Aorta (tissue), 5 donors: ENCODE measurements around the gene DPP10. TPM values are rescaled to one million over a fixed set of nuclear protein-coding genes. Genes with fewer than 3 reads are reported as not detected.

Experiments used
- ATAC-seq: fragments of 200-7000 bp; cut with Tn5 transposase; one replicate; pipeline ENCODE4 v1.9.1; 2022; ENCODE audit warnings: moderate library complexity; ENCODE audit not compliant: low FRiP score
- DNase-seq, 2 donors: peaks; one replicate each; pipeline ENCODE4 v3.0.0-alpha.2; 2020
- H3K27ac ChIP-seq, 2 donors: one replicate each; pipeline ENCODE4 v1.5.1; 2013; ENCODE audit warnings: low read length in 2 of 2, mild to moderate bottlenecking in 2 of 2, moderate library complexity in 2 of 2, control low read depth in 1 of 2, inconsistent platforms in 1 of 2, low read depth in 1 of 2
- H3K27me3 ChIP-seq, 2 donors: one replicate each; pipeline ENCODE4 v1.6.1; 2013; ENCODE audit warnings: control low read depth in 1 of 2, low read length in 1 of 2, mild to moderate bottlenecking in 1 of 2, moderate library complexity in 1 of 2; ENCODE audit not compliant: insufficient read depth in 2 of 2, control insufficient read depth in 1 of 2
- H3K36me3 ChIP-seq, 2 donors: one replicate each; pipeline ENCODE4 v1.6.1; 2013; ENCODE audit warnings: control low read depth in 1 of 2, low read length in 1 of 2, mild to moderate bottlenecking in 1 of 2; ENCODE audit not compliant: insufficient read depth in 2 of 2, control insufficient read depth in 1 of 2
- H3K4me1 ChIP-seq, 2 donors: one replicate each; pipeline ENCODE4 v1.6.1; 2013; ENCODE audit warnings: low read length in 2 of 2, control low read depth in 1 of 2, mild to moderate bottlenecking in 1 of 2, moderate library complexity in 1 of 2; ENCODE audit not compliant: insufficient read depth in 2 of 2, control insufficient read depth in 1 of 2
- H3K4me3 ChIP-seq, 2 donors: one replicate each; pipeline ENCODE4 v1.5.1; 2013; ENCODE audit warnings: low read length in 2 of 2, control low read depth in 1 of 2, mild to moderate bottlenecking in 1 of 2
- H3K9me3 ChIP-seq: one replicate; pipeline ENCODE4 v1.6.1; 2013; ENCODE audit warnings: mild to moderate bottlenecking, low read length; ENCODE audit not compliant: control insufficient read depth
- WGBS, 2 donors: extraction: QIAGEN DNeasy Blood & Tissue Kit; methylation state at CpG; one replicate each; pipeline ENCODE4 v1.1.7; 2013; 5-methylcytosine and 5-hydroxymethylcytosine counted together
- intact Hi-C, 2 donors: fragments of 100-400 bp; cut with DNase I; formaldehyde crosslinking; loops; one replicate each; pipeline versions ENCODE4 v1.14.2 to v1.15.0; 2022
- polyA plus RNA-seq, 2 donors: library from polyadenylated mRNA; stranded (reverse); fragments of 200-250 nt; gene quantifications; one replicate each; pipeline ENCODE4 v1.2.3, GENCODE V29; 2013
- total RNA-seq, 2 donors: library from RNA; stranded (reverse); fragmentation: NEBNext Ultra II Directional; extraction: Animal tissue kit (Norgen Biotek cat#: 25700); gene quantifications; one replicate each; pipeline ENCODE4 v1.2.1, GENCODE V29; 2021
- donor health status: healthy with polysubstance abuse.
- donor health status: Bipolar disorder and iron deficiency.
- donor health status: DM: no; HTN: no; CAD: no.
- donor health status: DM: no; HTN: no; CAD: no.
- donor health status: DM: yes; HTN: yes; CAD: no.

Gene DPP10
- total and polyA plus RNA-seq, 4 donors: 0.13 TPM; not detected in 3

- WGBS, 2 donors: 63 to 73% methylated on average over 2 of the region's 2 CpGs
- ATAC-seq: no peak
- Histone ChIP-seq H3K4me1 (no peaks in the 10 kb centered on the region), H3K27ac (no peak overlapping the region), H3K27me3 (no peaks in the 10 kb centered on the region), H3K9me3 (no peaks in the 10 kb centered on the region), H3K4me3 (no peak overlapping the region), H3K36me3 (no peaks in the 10 kb centered on the region)
- intact Hi-C loops: no loop called here
- DNase-seq: no peak
Measured at GRCh38 chr2:115650827-115651226, 1208.4 kb downstream of the DPP10 start.

GRCh38 chr2:115652652-115653051 lies 1210.2 kb downstream of the DPP10 start:
- H3K27me3 ChIP-seq: no peaks in the 10 kb centered on the region
- 65 to 67% methylated on average over 4 of the region's 4 CpGs for WGBS, 2 donors
- intact Hi-C loops: no loop called here
- no peaks in the 10 kb centered on the region for H3K9me3 ChIP-seq
- H3K4me1 ChIP-seq: no peaks in the 10 kb centered on the region
- H3K36me3 ChIP-seq: no peaks in the 10 kb centered on the region
- no peak for ATAC-seq
- no peak overlapping the region for H3K4me3 ChIP-seq
- H3K27ac ChIP-seq: no peak overlapping the region
- no peak for DNase-seq

DNA sequence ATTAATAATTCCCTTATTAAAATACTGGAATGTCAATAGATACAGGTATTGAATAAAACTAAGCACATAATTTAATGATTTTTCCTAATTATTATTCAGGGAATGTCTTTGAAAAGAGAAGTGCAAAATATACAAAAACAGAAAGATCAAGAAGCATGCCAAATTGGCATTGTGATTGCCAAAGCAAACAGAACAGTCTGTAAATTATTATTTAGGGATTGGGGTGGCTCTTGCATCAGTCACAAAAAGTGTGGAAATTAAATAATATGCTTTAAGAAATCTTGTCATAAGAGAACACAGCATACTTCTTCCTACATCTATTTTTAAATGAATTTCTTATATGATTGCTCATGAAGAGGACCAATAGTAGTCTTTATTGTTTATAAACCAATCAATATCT lies 1211.9 kb downstream of the DPP10 start:
- ATAC-seq (no peak), DNase-seq (no peak)
- Histone ChIP-seq H3K36me3 (no peaks in the 10 kb centered on the region), H3K4me1 (no peaks in the 10 kb centered on the region), H3K27me3 (no peaks in the 10 kb centered on the region), H3K27ac (no peak overlapping the region), H3K9me3 (no peaks in the 10 kb centered on the region), H3K4me3 (no peak overlapping the region)
- intact Hi-C loops: no loop called here

GRCh38 chr2:115678129-115678528 lies 1235.7 kb downstream of the DPP10 start:
- peaks cover 2% of the 10 kb centered on the region for H3K9me3 ChIP-seq
- intact Hi-C loops: no loop called here
- ATAC-seq (no peak), DNase-seq (peak in 1 of 2 donors; percentile 52)
- H3K27me3 ChIP-seq: no peaks in the 10 kb centered on the region
- H3K4me1 ChIP-seq: no peaks in the 10 kb centered on the region
- no peak overlapping the region for H3K4me3 ChIP-seq
- no peak overlapping the region for H3K27ac ChIP-seq
- H3K36me3 ChIP-seq: no peaks in the 10 kb centered on the region
- WGBS, 2 donors: 89 to 96% methylated on average over 5 of the region's 5 CpGs

DNA sequence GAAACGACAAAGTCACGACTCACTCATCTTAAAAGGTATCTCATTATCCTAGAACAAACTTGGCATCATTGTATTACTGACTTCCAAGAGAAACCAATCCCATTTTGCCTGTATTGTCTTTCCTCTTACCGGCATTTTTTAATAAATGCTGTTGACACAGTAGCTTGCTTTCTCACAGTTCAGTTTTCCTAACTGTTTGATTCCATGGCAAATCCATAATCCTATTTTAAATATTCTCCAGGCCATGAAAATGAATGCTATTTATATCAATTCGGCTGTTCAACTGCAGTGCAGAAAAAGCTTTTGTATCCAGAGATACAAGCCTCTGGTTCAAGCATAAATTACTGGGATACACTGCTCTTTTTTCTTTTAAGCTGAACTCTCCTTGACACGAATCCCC lies 1241.9 kb downstream of the DPP10 start:
- 45 to 47% methylated on average over 5 of the region's 5 CpGs for WGBS, 2 donors
- H3K4me3 ChIP-seq: no peak overlapping the region

GRCh38 chr2:115691409-115691808 lies 1249.0 kb downstream of the DPP10 start:
- Histone ChIP-seq H3K27me3 (no peaks in the 10 kb centered on the region), H3K4me1 (no peaks in the 10 kb centered on the region), H3K36me3 (no peaks in the 10 kb centered on the region), H3K9me3 (no peaks in the 10 kb centered on the region), H3K27ac (no peak overlapping the region), H3K4me3 (no peak overlapping the region)
- intact Hi-C loops: no loop called here
- no peak for ATAC-seq
- DNase-seq: no peak
- 95 to 100% methylated on average over 1 of the region's 1 CpG for WGBS, 2 donors

More for the DNA sequence above, 1241.9 kb downstream of the DPP10 start:
- Histone ChIP-seq H3K27me3 (no peaks in the 10 kb centered on the region), H3K4me1 (no peaks in the 10 kb centered on the region), H3K27ac (no peak overlapping the region), H3K36me3 (no peaks in the 10 kb centered on the region), H3K9me3 (peaks cover 1% of the 10 kb centered on the region)
- DNase-seq (no peak), ATAC-seq (no peak)
- intact Hi-C loops: no loop called here

DNA sequence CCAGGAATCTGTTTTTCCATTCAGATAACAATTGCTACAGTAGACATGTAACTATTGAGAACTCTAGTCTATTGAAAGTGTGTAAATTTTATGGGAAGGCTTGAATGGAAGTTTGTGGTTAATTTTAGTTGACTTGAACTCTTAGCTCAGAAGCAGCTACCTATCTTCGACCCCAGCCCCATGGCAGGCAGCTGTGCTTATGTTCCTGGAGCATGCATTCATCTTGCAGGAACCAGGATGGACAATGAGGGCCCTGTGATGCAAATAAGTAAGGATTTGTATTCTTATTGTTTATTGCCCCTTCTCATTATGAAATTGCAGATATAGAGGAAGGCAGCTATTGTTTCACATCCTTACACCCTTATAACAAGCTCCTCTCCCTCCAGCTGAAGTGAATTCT lies 1252.2 kb downstream of the DPP10 start:
- H3K4me3 ChIP-seq: no peak overlapping the region
- H3K9me3 ChIP-seq: no peaks in the 10 kb centered on the region
- no peaks in the 10 kb centered on the region for H3K27me3 ChIP-seq
- H3K4me1 ChIP-seq: no peaks in the 10 kb centered on the region
- H3K27ac ChIP-seq: no peak overlapping the region
- H3K36me3 ChIP-seq: no peaks in the 10 kb centered on the region
- ATAC-seq (no peak), DNase-seq (no peak)
- intact Hi-C loops: no loop called here
- WGBS, 2 donors: 44 to 65% methylated on average over 1 of the region's 1 CpG

DNA sequence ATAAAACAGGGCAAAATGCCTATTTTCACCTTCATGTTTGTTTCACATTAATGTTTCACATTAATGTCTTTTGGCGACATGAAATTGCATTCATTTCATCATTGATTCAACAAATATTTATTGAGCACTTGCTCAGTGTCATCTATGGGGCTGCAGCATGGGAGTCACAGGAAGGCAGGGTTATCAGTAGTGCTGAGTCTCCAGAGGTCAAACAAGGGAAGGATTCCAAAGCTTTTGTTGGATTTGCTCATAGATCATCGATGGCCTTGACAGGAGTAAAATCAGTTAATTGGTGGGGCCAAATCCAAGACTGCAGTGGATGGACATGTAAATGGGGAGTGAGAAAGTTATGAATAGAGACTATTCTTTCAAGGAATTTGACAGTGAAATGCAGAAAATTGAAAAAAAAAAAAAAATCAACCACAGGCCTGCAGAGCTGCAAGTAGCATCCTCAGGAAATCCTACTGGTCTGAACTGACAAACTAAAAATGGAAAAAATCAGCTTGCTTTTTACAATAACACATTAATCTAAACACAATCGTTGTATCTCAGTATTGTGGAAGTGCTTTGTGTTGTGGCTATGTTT lies 1290.8 kb downstream of the DPP10 start:
- intact Hi-C loops: no loop called here
- ATAC-seq (no peak), DNase-seq (no peak)
- no peak overlapping the region for H3K27ac ChIP-seq
- no peak overlapping the region for H3K4me3 ChIP-seq
- H3K36me3 ChIP-seq: no peaks in the 10 kb centered on the region
- no peaks in the 10 kb centered on the region for H3K27me3 ChIP-seq
- H3K9me3 ChIP-seq: no peaks in the 10 kb centered on the region
- WGBS, 2 donors: 62 to 76% methylated on average over 3 of the region's 3 CpGs
- H3K4me1 ChIP-seq: no peaks in the 10 kb centered on the region

DNA sequence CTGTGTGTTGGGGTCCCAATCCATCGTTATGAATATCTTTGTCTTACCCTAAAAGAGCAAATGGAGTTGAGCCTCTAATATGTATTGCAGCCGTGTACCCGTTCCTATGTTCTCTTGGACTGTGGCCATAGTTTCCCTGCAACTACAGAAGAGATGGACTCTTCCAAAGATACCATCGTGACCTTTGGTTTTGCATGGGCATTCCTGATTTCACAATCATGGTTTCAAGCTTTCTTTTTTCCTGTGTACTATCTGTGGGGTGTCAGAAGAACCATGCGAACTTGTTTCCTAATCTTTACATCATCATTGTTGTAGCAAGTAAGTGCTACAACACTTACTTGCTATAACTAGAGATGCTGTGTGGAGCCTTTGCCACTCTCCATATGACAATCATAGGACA lies 1295.7 kb downstream of the DPP10 start:
- no peak overlapping the region for H3K27ac ChIP-seq
- no peaks in the 10 kb centered on the region for H3K9me3 ChIP-seq
- no peaks in the 10 kb centered on the region for H3K27me3 ChIP-seq
- no peaks in the 10 kb centered on the region for H3K36me3 ChIP-seq
- ATAC-seq (no peak), DNase-seq (no peak)
- H3K4me3 ChIP-seq: no peak overlapping the region
- no peaks in the 10 kb centered on the region for H3K4me1 ChIP-seq
- WGBS, 2 donors: 76 to 82% methylated on average over 5 of the region's 5 CpGs
- intact Hi-C loops: no loop called here
